HG03095 (cell line): ENCODE data around the gene FASTK.

Experiments used
- ATAC-seq: cut with Tn5 transposase; IDR thresholded peaks from one replicate; pipeline ENCODE4 v1.9.1; 2021; ENCODE audit warnings: moderate library complexity; ENCODE audit not compliant: unreplicated experiment

The FASTK gene

GRCh38 chr7:151068069-151068773, 12.4 kb downstream of the FASTK start:
- no peak for ATAC-seq

DNA sequence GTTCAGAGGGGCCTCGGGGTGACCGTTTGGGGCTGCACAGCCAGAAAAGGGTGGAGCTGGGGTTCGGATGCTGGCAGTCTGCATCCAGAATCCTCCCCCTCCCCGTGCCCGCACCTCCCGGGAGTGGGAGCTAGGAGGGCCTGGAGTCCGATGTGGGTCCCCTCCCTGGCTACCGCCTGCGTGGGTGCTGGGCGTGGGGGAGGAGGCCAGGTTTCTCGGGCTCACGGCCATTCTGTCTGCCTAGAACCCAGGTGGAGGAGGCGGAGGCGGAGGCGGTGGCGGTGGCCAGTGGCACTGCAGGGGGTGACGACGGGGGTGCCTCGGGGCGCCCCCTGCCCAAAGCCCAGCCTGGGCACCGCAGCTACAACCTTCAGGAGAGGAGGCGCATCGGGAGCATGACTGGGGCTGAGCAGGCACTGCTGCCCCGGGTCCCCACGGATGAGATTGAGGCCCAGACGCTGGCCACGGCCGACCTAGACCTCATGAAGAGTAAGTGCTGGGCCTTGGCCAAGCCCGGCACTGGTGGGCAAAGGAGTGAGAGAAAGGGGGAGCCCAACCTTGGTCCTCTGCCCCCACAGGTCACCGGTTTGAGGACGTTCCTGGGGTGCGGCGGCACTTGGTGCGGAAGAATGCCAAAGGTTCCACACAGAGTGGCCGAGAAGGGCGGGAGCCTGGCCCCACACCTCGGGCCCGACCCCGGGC, 14.2 kb downstream of the FASTK start:
- ATAC-seq: no peak

DNA sequence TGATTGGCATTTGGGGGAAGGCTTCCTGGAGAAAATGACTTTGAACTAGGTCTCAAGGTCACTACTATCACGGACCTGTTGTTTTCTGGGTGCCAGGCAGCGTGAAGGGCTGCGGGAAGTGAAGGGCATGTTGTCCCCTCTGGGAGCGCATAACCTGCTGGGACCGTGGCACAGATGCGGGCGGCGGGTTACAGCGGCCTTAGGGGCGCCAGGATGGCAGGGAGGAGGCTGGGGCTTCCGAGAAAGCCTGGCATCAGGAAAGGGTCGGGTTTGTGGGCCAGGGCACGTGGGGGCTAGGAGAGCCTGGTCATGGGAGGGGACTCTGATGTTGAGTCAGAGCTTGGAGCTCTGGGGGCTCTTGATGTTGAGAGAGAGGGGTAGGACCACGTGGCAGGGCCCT, 15.1 kb downstream of the FASTK start:
- ATAC-seq: no peak

DNA sequence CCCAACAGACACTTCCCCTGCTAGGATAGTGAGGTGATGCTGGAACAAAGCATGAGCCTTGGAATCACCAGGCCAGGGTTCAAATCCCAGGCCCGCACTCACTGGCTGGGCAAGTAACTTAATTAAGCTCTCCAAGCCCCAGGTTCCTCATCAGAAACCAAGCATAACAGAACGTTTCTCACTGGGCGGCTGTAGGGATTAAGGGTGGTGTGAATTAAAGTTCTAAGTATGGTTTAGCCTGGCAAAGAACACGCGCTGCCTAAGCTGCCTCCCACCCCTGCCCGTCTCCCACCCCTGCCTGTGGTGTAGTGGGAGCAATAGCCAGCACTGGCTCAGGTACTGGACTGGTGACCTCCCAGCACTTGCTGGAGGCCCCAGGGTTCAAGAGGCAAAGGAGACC, 15.6 kb downstream of the FASTK start:
- ATAC-seq: no peak

- ATAC-seq: no peak
Observed at GRCh38 chr7:151064454-151064853, 16.2 kb downstream of the FASTK start.

- ATAC-seq: no peak
Observed at GRCh38 chr7:151063212-151063561, 17.4 kb downstream of the FASTK start.

GRCh38 chr7:151062399-151063211, 18.0 kb downstream of the FASTK start:
- ATAC-seq: no peak

DNA sequence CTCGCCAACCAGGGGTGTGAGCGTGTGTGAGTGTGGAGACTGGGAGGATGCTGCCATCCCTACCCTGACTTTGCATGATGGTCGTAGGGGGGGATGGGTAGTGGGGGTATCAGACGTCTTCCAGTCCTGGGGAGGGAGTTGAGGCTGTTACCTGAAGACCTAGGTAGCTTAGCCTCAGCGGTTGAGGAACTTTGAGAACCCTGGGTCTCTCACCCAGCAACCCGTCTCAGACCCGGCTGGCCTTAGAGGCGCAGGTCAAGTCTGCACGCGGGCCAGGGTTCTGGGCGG, 18.6 kb downstream of the FASTK start:
- no peak for ATAC-seq

- no peak for ATAC-seq
Observed at GRCh38 chr7:151061213-151062110, 19.1 kb downstream of the FASTK start.

DNA sequence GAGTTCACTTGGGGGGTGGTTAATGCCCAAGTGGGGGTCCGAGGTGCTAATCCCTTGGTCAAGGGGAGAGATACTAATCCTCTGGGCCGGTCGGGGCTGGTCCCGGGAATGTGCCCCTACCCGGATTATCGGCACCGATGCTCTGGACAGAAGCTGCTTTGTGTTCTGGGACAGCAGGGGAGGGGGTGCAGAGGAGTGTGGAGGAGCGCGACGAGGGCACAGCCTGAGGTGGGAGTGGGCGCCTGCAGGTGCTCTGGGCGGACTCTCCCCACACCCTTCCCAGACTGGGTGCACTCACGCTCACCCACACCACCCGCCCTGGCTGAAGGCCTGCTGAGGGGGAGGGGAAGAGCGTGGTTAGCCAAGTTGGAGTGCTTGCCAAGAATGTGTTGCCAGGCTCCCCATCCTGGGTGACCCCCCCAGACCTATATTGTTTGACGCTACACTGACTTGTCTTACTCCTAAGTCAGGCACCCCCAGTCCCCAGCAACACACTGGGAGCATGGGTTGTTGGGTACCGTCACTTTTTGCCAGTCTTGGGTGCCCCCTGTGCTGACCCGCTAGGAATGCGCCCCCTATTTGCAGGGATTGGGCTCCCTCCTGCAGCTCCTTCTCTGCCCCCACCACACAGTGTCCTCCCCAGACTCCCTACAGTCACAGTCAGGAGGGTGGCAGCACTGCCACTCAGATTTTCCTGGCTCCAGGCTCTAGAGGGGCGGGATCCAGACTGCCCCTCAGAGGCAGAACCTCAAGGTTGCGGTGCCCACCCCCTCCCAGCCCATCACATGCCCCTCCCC, 20.0 kb downstream of the FASTK start:
- ATAC-seq: no peak

DNA sequence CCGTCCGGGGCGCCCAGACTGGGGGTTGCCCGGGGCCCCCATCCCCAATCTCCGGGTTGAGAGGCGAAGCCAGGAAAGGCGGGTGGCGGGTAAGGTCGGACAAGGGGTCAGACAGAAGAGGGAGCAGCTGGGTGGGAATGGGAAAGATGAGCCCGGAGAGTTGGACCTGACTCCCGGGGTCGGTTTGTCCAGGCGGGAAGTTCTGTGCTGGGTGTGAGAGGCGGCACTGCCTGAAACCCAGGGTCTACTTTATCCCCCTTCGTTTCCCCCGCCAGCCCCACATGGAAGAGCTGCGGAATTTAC, 20.5 kb downstream of the FASTK start:
- no peak for ATAC-seq

GRCh38 chr7:151059367-151060112, 21.1 kb downstream of the FASTK start, which contains the start of gene SLC4A2:
Gene SLC4A2 (plus strand): TSS chr7:151059589. CDS start chr7:151061988, 2,399 bp downstream.
- ATAC-seq: peak; percentile 26

DNA sequence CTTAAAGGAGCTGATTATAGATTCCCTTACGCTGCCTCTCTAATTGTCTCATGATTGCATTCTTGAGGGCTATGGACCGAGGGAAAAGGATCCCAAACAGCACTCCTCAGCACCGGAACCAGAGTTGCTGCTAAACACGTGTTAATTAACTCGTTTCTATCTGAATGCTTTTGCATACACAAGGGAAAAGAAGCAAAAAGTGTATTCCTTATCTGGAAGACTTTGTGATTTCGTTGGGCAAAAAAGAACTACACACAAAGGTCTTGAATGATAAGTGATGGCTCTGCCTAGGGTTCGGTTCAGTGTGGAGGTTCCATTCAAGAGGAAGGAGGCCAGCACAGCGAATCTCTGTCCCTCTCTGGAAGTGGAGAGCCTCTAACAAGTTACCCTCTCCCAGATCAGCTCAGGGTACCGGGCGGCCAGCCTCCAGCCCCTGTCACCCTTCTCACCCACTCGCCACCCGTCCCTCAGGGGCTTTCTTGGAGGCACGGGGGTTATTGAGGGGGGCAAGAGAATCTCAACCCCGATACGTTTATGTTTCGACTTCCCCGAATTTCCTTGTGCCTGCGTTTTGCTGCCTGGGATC, 21.7 kb downstream of the FASTK start:
- no peak for ATAC-seq

- peak; percentile 89 for ATAC-seq
Observed at GRCh38 chr7:151057989-151058780, 22.4 kb downstream of the FASTK start.

GRCh38 chr7:151057506-151057988, 23.1 kb downstream of the FASTK start, which contains the start of gene CDK5:
Gene CDK5 (minus strand): TSS chr7:151057897. CDS start chr7:151057848, 49 bp downstream.
- ATAC-seq: peak; percentile 3

GRCh38 chr7:151056666-151057505, 23.7 kb downstream of the FASTK start:
- ATAC-seq: no peak

DNA sequence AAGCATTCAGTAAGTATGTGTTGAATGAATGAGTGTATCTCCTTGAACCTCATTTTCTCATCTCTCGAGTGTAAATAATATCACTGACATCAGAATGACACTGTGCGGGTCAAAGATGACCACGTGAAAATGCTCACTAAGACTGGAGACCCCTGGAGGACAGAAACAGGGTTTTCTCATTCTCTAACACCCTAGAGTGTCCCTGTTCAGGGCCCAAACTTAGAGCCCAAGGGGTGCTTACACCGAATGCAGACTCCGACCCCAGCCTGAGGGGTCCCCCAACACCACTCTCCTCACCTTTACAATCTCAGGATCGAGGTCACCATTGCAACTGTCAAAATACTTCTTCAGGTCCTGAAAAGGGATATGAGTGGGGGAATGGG, 24.3 kb downstream of the FASTK start:
- no peak for ATAC-seq
